ENCODE results near the gene C1QA.

DNA sequence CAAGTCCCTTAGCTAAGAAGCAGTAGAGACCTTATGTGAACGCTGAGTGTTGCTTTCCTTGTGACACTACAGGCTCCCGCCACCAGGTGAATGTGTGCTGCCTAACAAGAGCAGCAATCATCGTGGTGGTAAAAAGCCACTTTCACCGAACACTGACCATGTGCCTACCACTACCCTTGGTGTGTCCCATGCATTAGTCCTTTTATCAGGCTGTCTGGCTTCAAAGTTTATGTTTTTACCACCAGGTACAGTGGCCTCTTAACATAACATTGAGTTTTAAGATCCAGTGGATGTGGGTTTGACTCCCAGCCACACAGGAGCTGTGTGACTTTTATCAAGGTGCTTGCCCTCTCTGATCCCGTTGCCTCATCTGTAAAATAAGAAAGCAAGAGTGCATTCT, 18.3 kb downstream of the C1QA start:
- TF ChIP-seq ELF4 (IDR thresholded peaks at IDR 0.05) (no peak), FOXM1 (IDR thresholded peaks at IDR 0.05; ENCODE audit: borderline replicate concordance) (no peak), BHLHE40 (IDR thresholded peaks at IDR 0.05; ENCODE audit: borderline replicate concordance) (no peak), LEF1 (IDR thresholded peaks at IDR 0.05; ENCODE audit: borderline replicate concordance) (no peak), CTBP1 (IDR thresholded peaks at IDR 0.05; ENCODE audit: borderline replicate concordance) (no peak), ZNF384 (IDR thresholded peaks at IDR 0.05) (no peak), SUZ12 (IDR thresholded peaks at IDR 0.05) (no peak), FOXK2 (IDR thresholded peaks at IDR 0.05) (no peak), TARDBP (IDR thresholded peaks at IDR 0.05) (no peak)
